Stimulated activated CD8-positive, alpha-beta memory T cell treated with anti-CD3 and anti-CD28 coated beads, Interleukin-12 subunit alpha, Interleukin-12 subunit beta, amount 100 ng/mL, for 24 hours (primary cell): ENCODE measurements around the gene HSD17B7.
"Not testable (repeated sequence)": the region's sequence is repeated elsewhere in the genome, so short reads cannot be mapped to it uniquely, and the experiment has no call there.

Experiments used
- DNase-seq: peaks from one replicate; pipeline ENCODE4 v3.0.0-alpha.2; 2020; ENCODE audit errors: extremely low read depth

HSD17B7 gene

GRCh38 chr1:162790303-162790984 is at the start of gene HSD17B7:
Gene HSD17B7, plus strand, starts transcription at chr1:162790702. Its CDS starts 99 bp downstream, at chr1:162790801.
- DNase-seq = peak; percentile 14

GRCh38 chr1:162740755-162741154 is 49.7 kb upstream of the HSD17B7 start:
- DNase-seq = no peak

- no peak for DNase-seq
Observed at GRCh38 chr1:162741574-162741973, 48.9 kb upstream of the HSD17B7 start.

- DNase-seq = not testable (repeated sequence)
Observed at GRCh38 chr1:162746264-162746942, 44.1 kb upstream of the HSD17B7 start.

GRCh38 chr1:162753001-162753658 is 37.4 kb upstream of the HSD17B7 start:
- DNase-seq = no peak

GRCh38 chr1:162753998-162754585 is 36.4 kb upstream of the HSD17B7 start:
- DNase-seq = no peak

GRCh38 chr1:162755306-162755705 is 35.2 kb upstream of the HSD17B7 start:
- DNase-seq = no peak

- no peak for DNase-seq
Observed at GRCh38 chr1:162756523-162756922, 34.0 kb upstream of the HSD17B7 start.

- DNase-seq = no peak
Observed at GRCh38 chr1:162757476-162757875, 33.0 kb upstream of the HSD17B7 start.

- DNase-seq = no peak
Observed at GRCh38 chr1:162765788-162766187, 24.7 kb upstream of the HSD17B7 start.

- DNase-seq = no peak
Observed at GRCh38 chr1:162772571-162773154, 17.8 kb upstream of the HSD17B7 start.

GRCh38 chr1:162774007-162774406 is 16.5 kb upstream of the HSD17B7 start:
- no peak for DNase-seq

- no peak for DNase-seq
Observed at GRCh38 chr1:162779043-162779442, 11.5 kb upstream of the HSD17B7 start.

GRCh38 chr1:162782671-162783070 is 7.8 kb upstream of the HSD17B7 start:
- no peak for DNase-seq

GRCh38 chr1:162784926-162785325 is 5.6 kb upstream of the HSD17B7 start:
- not testable (repeated sequence) for DNase-seq

GRCh38 chr1:162788783-162789182 is 1.7 kb upstream of the HSD17B7 start:
- DNase-seq = not testable (repeated sequence)

- DNase-seq = not testable (repeated sequence)
Observed at GRCh38 chr1:162790985-162791357, 469 bp downstream of the HSD17B7 start.

GRCh38 chr1:162794284-162794683 is 3.8 kb downstream of the HSD17B7 start:
- DNase-seq = not testable (repeated sequence)

- not testable (repeated sequence) for DNase-seq
Observed at GRCh38 chr1:162796617-162797279, 6.2 kb downstream of the HSD17B7 start.

- DNase-seq = not testable (repeated sequence)
Observed at GRCh38 chr1:162799995-162800830, 9.7 kb downstream of the HSD17B7 start.

- not testable (repeated sequence) for DNase-seq
Observed at GRCh38 chr1:162807503-162807902, 17.0 kb downstream of the HSD17B7 start.
